CD4-positive, alpha-beta T cell treated with Interleukin-21 for 1 hour (primary cell): Measurements from ENCODE around the gene DDI1.

ENCODE experiments used
- DNase-seq: peaks from one replicate; pipeline ENCODE4 v3.0.0-alpha.2; 2020

DDI1 gene

DNA sequence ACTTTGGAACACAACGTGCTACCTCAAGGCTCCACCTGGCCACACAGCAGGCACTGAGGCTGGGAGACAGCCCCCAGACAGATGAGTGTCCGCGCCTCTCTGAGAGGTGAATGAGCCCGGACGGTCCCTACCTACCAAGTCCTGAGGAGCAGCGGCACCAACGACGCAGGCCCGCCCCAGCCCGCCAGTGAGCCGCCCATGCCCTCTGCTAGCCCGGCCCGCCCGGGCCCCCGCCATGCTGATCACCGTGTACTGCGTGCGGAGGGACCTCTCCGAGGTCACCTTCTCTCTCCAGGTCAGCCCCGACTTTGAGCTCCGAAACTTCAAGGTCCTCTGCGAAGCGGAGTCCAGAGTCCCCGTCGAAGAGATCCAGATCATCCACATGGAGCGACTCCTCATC is at the start of gene DDI1:
Gene DDI1, plus strand, starts transcription at position 53 of the 400 bp plus-strand sequence. Its CDS starts 183 bp downstream, at position 236.
- no peak for DNase-seq

DNA sequence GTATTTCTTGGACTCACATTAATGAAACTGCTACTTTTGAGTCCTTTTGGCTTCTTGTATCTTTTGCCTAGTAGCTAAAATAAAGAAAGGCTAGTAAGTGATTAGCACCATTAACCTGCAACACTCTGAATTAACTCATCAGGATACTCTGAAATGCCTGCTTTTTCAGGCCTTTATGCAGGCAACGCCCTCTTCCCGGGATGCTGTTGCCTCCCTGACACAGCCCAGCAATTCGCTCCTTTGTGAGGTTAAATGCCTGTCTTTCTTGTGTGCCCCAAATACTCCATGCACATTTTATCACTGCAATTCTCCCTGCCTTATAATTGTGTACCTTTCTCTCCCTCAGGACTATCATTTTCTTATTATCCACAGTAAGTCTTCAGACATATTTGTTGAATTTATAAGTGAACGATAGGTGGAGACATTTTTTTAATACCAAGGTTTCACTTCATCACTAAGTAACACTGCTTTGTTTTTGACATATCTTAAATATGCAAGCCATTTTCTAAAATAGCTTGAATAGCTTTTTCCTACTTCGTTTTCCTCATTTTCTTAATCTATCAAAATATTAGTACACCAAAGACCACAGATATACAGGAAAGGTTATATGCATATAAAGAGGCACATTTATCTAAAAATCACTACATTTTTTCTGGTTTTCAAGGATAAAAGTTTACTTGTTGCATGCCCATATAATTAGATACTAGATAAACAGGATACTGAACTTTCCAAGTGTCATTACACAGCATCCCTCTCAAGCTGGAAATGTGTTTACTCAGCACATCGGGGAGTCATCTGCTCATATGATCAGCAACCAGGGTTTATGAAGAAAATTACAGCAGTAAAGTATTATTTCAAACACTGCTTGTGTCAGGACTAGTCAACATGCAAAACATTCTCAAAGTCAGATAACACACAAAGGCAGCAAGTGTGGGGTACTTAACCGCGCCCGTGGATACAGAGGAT is 48.5 kb upstream of the DDI1 start:
- no peak for DNase-seq

DNA sequence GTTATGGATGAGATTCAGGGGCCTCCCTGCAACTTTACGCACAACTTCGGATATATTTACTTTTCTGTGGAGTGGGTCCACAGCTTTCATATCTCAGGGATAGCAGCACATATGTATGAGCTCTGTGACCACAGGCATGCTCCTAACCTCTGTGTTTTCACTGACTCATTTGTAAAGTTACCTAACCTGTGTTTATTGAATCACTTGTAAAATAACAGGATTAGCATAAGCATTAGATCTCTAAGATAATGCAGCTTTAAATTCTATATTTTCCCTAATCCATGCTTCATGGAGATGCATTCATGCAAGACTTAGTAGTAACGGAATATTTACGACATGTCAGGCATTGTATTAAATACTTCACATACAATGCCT is 47.9 kb upstream of the DDI1 start:
- DNase-seq: no peak

DNA sequence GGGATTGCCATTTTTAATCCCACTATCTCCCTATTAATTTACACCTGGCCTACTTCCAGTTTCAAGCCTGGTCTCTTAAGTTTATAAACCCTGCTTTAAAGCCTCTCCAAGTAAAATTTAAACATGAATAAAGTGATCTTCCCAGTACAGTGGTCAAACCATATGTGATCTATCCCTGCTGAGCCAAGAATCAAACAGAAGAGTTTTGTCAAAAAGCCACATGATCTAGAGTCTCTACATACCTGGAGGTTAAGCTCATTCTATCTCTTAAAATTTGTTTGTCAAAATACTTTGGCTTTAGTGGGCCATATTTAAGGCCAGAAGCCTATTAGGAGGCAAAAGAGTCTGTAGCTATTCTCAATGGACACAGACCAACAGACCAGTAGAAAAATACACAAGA is 42.9 kb upstream of the DDI1 start:
- DNase-seq: no peak

DNA sequence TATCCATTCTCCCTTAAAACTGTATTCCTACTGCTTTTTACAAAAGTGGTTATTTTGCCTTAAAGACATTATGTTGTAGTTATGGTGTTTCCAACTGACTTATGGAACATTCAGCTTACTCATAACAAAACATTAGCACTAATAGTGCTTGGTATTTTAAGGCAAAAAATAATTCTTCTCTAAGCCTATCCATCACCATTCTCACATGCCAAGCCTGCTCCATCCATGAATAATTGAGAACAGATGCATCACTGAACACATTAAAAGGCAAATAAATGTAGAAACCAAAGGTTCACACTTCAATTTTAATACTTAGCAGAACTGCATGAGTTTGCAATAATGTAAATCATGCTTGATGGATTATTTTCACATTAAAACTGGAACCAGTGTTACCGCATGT is 42.3 kb upstream of the DDI1 start:
- DNase-seq: no peak

DNA sequence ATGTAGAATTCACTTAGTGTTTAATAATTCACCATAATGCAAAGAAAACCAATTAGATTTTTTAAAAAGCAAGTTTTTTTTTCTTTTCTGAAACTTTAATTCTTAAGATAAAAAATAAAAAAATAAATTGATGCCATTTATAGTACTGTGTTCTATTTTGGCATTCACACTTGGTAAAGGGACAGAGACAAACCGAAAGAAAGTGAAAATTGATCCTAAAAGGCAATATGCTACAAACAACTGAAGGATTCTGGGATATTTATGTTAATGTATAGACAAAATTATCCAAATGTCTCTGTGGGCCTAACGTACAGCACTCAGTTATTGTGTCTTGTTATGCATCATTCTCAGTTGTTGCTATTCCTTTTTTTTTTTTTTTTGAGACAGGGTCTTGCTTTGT is 41.9 kb upstream of the DDI1 start:
- DNase-seq: no peak

DNA sequence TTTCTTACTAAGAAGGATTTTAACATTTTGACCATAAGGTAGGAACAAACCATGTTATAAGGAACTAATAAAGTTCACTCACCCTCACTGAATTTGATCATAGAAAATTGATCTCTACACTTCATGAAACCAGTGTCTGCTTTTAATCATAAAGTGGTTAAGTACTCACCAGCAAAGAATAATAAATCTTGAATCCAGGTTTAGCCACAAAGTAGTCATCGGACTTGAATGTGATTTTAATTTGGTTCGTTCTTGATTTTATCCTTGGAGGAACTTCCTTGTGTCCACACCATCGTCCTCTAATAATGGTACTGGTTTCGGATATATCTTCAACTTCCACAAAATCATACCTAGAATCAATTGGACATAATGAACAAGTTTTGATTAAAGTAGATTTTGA is 40.5 kb upstream of the DDI1 start:
- DNase-seq: no peak

DNA sequence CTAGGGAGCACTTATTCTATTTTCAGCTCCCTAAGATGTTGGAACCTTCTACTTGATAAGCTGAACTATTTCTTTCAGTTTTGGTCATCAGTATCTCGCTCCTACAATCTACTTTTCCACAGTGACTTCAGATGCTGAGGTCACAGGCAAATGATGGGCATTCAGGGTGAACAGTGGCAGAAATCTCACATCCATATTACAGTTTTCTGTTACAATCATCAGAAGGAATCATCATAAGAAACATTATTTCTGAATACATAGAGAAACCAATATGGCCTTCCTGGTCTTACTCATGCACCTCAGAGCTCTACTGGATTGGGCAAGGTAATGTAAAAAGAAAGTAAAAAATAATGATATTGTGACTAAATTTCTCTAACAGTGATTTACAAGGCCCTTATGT is 39.4 kb upstream of the DDI1 start:
- DNase-seq: no peak

DNA sequence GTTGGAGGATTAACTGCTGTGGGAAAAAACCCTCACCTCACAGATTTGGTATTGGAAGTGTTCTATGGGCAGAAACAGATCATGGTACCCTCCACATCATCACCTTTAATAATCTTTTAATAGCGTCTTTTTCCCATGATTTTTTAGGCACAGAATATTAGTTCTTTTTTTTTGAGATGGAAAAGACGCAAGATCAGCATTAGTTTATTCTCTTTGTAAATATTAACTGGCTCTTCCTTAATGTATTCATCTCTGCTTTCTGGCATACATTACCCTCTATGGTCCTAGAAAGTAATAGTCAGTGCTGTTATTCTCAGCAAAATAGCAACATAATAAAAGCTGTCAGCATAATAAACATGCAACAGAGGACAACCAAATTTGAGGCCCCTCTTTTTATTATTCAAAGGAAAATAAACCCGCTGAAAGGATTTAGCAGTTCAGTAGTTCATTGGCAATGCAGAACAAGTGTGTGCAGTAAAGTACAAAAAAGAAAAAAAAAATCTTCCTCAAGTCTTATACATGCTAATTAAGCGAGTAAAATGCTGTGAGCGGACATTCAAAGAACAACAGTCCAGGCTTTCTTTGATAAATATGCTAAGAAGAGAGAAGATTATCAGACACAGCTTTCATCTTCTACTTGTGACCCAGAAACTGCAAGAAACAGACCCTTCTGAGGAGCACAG is 37.5 kb upstream of the DDI1 start:
- DNase-seq: no peak

DNA sequence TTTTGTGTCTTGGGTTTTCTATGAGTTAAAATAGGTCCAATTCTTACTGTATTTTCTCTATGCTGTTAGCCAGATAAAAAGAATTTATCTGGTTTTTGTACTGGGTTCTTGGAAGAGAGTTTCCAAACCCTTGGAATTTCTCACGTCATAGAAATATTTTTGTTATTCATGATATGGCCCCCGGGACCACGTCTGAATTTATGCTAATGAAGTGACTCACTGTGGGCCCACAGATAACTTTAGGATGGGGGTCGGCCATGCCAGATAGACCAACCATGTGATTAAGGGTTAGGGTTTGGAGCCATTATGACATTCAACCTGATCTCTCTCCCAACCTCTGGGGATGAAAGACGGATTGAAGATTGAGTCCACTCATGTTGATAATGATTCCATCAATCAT is 35.6 kb upstream of the DDI1 start:
- no peak for DNase-seq

DNA sequence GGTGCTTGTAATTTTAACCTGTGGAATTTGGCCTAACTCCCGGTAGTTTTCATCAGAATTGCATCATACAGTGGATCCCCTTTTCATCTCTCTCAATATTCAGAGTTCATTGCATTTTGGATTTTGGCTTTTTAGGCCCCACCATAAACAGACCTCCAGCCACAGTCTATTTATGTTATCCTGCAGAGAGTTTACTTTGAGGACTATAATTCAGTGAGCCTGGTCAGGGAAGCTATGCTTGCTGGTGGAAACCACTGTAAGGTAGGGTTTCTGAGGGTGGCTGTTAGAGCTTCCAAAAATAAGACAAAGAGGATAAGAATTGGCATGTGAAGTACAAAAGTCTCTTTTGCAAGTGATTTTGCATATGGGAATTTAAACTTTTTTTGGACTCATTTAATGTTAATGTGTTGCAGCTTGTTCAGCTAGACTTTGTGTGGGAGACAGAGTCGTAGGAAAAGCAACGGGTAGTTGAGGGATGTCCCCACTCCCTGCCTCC is 34.8 kb upstream of the DDI1 start:
- DNase-seq: no peak

DNA sequence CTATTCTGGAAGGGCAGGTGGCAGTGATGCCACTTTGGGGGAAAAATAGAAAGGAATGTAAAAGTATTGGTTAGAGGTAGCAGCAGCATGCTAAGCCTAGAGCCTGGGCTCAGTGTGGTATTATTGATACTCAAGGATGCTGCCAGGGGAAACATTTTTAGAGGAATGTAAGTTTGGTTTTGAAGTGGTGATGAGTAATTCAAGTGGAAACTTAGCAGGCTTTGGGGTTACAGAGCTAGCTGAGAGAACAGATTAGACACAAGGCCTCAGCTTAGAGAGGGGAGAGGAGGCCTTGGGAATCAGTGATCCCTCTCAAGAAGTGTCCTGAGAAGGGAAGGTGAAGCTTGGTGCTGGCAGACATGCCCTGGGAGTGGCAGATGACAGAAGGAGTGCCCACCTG is 32.9 kb upstream of the DDI1 start:
- DNase-seq: no peak

DNA sequence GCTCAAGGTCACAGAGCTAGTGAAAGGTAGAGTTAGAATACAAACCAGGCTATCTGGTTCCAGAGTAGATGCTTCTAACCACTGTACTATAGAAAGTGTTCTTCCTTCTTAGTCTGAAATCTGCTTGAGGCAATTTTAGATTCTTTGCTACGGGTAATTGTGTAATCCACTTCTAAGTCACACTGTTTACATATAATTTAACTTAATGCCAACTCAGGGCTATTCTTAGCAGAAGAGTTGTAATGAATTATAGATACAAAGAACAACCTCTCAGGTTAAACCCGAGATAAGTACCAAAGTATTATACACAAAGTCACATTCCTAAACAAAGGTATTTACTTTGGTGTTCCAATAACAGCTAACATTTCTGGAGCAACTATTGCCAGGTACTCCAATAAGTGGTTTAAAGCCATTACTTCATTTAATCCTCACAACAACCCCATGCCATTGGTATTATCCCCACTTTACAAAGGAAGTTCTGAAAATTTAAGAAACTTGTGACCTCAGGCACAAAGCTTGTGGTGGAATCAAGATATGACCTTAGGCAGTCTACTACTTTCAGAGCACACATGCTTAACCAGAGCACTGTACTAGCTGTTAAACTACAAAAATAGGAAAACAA is 31.1 kb upstream of the DDI1 start:
- no peak for DNase-seq

DNA sequence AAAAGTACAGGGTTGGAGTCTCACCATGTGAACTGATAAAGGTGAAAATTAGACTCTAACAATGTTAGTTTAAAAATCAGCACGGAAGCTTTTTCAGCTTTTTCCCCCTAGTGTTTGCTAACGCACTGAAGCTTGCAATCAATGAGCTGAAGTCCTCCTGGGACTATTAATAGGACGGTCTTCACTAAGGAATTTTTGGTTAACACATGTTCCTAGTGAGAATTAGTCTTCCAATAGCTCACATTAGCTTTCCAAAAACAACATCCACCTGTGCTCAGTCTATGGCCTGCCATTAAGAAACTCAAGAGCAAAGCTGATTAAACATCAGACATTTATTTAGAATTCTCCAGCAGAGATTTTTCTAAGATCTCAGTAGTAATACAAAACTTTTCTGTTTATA is 26.7 kb upstream of the DDI1 start:
- no peak for DNase-seq

DNA sequence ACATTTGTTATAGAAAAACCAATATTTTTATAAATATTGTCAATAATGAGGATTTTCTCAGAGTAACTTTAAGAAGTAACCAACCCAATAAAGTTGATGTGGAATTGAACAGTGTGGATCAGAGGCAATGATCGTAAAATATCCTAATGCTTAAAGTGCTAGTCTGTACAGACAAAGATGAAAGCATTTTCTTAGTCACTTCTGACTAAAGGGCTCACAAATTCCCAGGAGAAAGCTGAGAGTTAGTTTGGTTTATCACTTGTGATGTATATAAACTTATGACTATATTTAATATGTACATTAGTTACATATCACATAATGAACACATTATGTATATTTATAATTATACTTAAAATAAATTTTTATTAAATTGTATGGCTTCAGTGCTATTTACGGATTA is 25.4 kb upstream of the DDI1 start:
- DNase-seq: no peak

DNA sequence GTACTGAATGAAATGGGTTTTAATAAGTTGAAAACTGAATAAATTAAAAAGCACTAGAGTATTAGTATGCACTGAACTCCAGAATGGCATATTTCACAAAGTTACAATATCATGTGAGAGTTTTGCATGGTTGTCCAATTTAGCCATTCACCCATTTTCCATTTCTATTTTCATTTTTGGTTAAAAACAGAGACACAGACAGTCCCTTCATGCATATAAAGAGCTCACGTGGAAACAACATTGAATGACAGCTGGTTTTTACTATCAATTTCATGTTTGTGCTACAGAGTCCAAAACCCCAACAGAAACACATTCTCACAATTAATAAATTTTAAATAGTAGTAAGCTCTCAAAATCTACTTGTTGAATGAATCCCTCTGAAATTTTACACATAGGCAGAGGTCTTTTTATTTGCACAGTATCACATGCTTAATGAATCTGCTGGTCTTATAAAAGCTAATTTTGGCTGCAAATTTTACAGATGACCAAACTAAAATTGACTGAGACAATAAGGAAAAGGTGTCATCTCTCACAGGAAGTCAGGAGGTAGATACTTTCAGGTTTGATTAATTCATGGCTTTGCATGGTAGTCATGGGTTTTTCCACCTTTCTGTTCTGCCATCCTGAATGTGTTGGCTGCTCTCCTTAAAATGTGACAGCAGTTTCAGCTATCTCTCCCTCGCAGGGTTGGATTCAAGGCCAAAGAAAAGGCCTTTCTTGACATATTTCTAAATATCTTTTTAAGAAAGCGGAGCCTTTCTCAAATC is 20.6 kb upstream of the DDI1 start:
- no peak for DNase-seq

DNA sequence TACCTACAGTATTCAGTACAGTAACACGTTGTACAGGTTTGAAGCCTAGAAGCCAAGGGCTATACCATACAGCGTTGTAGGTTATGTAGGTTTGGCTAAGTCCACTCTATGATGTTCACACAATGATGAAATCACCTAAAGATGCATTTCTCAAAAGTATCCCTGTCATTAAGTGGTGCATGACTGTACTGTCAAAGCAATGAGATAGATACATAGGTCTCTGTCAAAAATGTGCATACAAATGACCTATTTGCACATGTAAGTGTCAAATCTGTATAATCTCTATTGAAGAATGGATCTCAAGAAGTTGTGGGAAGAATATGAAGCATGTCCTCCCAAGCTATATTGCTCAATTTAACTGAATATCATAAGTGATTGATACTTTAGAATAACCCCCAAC is 11.9 kb upstream of the DDI1 start:
- DNase-seq: no peak

DNA sequence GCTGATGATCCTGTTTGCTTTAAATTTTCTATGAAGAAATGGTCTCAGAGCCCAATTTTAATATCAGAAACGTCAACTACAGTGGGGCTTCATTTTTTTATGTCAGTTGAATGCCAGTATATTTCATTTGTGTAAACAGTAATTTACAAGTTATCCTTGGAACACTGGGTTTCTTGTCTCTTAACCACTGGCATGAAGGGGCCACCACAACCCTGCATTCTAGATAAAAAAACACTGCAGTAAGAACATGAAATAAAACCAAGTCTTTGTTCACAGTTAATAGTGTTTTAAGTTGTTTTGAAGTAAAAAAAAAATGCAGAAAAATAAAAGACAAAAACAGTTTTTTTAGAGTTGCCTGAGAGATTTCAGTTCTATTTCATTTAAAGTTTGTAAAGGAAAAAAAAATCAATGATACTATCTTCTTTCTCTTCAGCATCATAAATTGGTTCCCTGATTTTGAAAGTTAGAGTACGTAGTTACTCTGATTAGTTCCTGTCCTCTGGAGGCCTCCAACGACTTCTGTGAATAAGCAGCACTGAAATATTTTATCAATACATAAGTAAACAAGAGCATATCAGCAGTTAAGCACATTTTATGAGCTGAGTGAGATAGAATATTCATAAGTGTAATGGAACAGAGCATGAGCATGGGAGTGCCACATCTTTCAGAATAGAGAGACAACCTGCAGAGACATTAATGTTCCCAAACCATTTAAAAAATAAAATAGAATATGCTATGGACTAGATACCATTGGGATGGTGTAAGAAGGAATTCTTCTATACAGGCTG is 7.8 kb upstream of the DDI1 start:
- no peak for DNase-seq

DNA sequence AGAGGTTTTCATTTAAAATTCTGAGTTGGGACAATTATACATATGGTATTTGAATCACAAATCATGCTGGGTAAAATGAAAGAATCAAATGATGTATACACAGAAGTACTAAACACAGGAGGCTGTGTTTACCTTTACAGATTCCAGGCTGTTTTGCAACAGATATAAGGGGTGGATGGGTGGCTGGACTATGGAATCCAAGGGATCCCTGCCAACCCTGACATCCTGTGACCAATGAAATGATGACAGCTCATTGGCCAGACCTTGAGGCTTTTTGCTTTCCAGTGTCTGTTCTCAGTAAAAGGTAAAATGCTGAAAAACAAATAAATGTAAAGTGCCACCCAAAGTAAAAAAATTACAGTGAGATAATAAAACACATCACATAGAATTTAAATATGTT is 3.3 kb upstream of the DDI1 start:
- DNase-seq: no peak

DNA sequence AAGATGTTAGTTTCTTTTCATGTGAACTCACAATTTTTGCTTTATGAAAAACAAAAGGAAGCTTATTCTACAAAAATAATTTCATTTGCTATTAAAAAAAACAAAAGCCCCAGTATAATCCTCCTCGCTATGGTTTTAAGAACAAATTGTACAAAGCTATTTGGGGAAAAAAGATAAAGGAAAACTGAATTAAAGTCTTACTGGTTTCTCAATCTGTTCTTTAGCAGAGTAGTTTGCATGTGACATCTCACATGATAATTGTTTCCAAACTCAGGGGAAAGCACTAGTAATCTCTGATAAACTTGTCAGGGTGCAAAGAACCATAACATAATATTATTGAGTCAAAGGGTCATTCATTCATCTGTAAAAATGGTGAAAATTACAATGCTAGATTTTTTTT is 2.9 kb upstream of the DDI1 start:
- no peak for DNase-seq

DNA sequence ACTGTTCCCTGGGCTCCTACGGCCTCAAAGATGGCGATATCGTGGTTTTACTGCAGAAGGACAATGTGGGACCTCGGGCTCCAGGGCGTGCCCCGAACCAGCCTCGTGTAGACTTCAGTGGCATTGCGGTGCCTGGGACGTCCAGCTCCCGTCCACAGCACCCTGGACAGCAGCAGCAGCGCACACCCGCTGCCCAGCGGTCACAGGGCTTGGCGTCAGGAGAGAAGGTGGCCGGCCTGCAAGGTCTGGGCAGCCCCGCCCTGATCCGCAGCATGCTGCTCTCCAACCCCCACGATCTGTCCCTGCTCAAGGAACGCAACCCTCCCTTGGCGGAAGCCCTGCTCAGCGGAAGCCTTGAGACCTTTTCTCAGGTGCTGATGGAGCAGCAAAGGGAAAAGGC is 555 bp downstream of the DDI1 start:
- no peak for DNase-seq

DNA sequence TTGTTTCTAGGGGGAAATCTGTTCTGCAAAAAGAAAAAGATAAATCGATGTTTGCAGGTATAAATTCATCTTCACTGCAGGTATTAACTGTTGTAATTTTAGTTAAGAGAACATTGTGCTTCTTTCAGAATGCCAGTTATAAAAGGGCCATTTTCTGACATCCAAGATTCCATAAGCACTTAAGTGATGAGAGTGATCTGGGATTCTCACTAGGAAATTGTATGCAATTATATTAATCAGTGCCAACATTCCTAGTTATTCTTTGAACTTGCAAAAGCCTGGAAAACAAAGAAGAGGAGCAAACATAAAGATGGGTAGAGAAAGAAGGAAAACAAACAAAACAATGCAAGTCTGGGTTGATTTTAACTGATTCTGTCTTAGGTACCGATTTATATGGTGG is 5.4 kb downstream of the DDI1 start:
- DNase-seq: no peak
